GM21447 (cell line): ENCODE measurements around the gene SLC16A8.
"Not testable (repeated sequence)": the region's sequence is repeated elsewhere in the genome, so short reads cannot be mapped to it uniquely, and the experiment has no call there.

Experiments used
- ATAC-seq: cut with Tn5 transposase; IDR thresholded peaks from one replicate; pipeline ENCODE4 v1.9.1; 2021; ENCODE audit not compliant: unreplicated experiment

Gene SLC16A8

DNA sequence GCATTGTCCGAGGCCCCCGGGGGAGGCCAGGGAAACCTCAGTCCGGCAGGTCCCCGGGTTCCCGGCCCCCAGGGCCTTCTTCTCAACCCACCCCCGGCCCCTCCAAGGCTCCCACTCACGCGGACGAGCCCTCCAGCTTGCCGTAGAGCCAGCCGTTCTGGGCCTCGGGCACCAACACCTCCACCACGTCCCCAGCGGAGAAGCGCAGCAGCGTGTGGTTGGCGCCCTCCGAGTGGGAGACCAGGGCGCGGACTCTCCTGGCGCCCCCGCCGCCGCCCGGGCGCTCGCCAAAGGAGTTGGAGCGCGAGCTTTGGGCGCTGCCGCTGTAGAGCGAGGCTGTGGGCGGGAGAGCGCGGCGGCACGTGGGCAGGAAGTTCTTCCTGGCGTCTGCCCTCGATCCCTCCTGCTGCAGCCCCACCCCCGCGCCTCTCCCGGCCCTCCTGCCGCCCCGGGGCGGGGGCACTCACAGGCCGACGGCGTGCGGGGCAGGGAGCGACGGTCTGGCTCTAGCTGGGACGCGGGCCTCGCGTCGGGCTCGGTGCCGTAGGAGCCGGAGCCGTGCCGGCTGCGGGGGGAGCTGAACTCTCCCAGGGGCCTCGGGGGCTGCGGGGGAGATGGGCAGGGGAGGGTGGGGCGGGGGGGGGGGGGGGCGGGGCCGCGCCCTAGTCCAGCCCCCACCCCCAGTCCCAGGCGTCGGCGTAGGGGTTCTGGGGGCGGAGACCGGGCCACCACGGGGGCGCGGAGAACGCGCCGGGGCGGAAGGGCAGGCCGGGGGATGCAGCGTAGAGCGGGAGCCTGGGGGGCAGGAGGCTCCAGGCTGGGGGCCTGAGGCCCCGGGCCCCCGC lies 4.9 kb upstream of the SLC16A8 start:
- no peak for ATAC-seq

DNA sequence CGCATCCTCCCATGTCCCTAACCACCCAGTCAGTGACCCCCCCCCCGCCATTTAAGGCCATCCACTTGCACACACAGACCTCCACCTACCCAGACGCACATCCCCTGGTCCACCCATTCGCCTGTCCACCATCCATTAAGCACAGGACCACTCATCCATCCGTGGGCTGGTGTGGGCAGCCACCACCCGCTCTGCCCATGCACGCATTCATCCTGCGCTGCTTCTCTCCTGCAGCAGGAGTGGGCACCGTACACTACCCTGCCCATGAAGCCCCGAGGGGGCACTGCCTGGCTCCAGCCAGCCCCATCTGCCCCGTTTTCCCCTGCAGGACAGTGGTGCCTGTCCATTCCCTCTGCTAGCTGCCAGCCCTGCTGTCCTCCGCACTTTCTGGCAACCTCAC lies 3.9 kb upstream of the SLC16A8 start:
- ATAC-seq: no peak

DNA sequence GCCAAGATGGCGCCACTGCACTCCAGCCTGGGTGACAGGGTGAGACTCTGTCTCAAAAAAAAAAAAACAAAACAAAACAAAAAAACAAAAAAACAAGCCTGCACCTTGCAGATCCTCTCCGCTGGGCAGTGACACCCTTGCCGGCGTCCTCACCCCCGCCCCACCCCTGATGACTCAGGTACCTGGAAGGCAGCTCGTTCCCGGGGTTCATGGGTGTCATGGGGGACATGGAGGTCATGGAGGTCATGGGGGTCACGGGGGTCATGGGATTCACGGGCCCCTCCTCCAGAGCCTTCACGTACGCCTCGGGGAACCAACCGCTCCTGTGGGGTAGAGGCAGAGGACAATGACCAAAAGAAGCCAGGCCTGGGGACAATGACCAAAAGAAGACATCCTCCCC lies 3.0 kb upstream of the SLC16A8 start:
- no peak for ATAC-seq

DNA sequence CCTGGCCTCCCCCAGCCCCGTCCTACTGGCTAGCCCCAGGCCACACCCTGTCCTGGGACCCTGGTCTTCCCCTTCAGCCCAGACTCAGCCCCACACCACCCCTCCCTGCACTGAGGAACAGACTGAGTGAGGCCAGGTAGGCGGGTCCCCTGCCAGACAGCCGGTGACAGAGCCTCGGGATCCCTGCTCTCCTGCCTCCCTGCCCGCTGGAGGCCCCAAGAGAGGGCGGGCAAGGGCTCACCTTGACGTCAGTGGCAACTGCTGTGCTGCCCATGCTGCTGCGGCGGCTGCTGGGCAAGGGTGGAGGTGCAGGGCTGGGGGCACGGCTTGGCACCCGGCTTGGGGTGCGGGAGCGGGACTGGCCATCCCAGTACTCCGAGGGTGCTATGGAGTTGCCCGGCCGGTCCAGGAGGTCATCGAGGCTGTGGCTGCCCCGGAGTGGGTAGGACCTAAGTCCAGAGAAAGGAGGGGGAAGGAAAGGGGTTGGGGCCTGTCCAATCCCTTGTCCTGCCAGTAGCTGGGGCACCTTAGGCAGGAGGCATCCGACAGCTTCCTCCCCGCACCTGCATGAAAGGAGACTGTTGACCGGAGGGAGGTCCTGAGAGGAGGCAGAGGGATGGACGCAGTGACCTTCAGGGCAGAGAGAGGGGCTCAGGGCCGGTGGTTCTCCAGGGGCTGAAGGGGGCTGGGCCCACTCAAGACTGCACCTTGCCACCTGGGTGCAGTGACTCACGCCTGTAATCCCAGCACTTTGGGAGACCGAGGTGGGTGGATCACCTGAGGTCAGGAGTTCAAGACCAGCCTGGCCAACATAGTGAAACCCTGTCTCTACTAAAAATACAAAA lies 2.2 kb upstream of the SLC16A8 start:
- no peak for ATAC-seq

DNA sequence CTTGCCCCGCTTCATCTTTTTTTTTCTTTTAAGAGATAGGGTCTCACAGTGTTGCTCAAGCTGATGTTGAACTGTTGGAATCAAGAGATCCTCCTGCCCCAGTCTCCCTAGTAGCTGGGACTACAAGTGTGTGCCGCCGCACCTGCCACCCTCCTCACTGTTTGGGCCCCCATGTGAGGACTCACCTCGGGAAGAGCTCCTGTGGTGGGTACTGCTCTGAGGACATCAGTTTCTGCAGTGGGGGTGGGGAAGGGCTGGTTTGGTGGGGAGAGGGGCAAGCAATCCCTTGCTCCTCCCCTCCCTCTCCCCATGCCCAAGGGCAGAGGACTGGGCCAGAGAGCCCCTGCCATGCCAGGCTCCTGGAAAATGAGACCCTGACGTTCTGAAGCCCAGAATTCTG lies 1.5 kb upstream of the SLC16A8 start:
- no peak for ATAC-seq

DNA sequence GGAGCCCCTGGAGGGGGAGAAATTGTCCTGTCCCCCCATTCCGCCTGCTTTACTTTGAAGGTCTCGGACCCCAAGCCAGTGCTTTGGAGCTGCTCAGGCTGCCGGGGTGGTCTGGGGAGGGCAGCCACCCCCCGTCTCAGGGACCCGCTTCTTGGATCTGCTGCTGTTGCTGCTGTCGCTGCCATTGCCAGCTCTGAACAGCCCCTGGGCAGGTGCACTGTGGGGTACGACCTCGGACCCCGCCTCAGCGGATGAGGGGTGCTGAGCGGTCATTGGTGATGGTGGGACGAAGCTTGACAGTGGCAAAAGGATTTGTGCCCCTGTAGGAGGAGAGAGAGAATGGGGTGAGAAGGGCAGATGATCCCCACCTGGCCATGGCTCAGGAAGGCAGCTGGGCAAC lies 1.1 kb upstream of the SLC16A8 start:
- no peak for ATAC-seq

DNA sequence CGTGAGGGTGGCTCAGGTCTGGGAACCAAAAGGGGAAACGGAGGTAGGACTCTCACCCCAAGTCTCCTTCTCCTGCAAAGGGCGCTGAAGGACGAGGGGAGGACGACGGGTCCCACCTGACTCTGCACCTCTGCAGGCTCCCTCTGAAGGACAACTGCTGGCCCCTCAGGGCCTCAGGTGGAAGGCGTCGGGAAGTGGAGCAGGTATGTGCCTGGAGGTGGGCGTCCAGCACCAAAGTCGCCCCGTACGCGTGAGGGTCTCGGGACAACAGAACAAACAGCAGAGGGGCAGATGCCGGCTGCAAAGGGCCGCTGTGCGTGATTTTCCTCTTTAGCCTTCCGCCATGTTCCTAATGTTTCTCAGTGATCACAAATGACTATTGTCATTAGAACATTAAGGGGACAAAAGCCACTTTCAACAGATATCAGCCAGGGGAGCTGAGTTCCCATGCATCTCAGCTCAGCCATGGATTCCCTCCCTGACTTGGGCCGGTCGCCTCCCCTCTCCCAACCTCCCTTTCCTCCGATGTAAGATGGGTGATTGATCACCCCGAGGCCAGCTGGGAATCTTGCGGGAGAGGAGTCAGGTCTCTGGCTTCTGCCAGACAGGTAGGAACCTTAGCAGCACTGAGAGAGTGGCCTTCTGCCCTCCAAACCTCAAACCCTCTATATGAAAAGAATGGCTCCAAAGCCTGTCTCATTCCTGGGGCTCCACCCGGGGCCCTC lies 836 bp downstream of the SLC16A8 start:
- no peak for ATAC-seq

DNA sequence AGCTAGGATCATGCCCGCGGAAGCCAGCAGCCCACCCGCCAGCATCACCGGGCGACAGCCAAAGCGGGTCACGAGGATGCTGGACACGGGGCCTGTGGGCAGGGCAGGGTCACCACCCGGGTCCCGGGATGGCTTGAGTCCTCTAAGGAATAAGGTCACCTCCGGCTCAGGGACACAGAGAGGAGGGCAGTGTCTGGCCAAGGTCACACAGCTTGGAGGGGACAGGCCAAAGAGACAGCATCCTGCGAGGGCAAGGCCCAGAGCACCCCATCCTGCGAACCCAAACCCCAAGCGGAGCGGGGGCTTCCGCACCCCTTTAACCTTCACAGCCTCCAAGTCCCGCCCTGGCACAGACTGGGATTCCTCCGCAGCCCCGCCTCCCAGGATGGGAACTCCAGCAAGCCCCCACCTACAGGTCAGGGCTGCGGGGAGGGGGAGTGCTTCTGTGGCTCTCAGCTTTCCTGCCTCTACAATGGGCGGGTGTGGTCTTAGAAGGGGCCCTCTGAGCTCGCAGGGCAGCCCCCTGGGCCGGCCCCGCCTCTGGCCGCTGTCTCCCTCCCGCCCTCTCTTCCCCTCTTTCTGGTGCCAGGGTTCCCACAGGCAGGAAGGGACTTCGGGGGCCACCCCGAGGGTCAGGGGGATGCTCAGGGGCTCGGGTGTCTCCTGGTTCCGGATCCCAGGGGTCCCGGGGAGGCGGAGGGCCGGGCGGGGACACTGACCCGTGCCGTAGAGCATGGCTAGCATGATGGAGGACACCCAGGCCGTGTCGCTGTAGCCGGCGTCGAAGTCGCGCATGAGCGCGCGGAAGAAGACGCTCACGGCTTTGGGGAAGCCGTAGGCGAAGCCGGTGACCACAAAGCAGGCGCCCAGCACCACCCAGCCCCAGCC lies 1.8 kb downstream of the SLC16A8 start:
- no peak for ATAC-seq

DNA sequence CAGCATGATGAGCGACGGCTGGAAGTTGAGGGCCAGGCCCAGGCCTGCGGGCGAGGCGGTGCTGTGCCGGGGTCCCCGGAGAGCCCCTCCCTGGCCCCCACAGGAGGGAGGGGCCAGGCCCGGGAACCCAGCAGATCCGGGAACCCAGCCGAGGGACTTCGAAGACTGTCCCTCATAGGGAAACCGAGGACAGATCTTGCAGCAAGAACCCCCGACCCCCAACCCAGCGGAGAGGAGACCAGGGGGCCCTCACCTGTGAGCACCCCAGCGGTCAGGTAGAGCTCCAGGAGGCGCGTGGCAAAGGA lies 2.4 kb downstream of the SLC16A8 start:
- no peak for ATAC-seq

DNA sequence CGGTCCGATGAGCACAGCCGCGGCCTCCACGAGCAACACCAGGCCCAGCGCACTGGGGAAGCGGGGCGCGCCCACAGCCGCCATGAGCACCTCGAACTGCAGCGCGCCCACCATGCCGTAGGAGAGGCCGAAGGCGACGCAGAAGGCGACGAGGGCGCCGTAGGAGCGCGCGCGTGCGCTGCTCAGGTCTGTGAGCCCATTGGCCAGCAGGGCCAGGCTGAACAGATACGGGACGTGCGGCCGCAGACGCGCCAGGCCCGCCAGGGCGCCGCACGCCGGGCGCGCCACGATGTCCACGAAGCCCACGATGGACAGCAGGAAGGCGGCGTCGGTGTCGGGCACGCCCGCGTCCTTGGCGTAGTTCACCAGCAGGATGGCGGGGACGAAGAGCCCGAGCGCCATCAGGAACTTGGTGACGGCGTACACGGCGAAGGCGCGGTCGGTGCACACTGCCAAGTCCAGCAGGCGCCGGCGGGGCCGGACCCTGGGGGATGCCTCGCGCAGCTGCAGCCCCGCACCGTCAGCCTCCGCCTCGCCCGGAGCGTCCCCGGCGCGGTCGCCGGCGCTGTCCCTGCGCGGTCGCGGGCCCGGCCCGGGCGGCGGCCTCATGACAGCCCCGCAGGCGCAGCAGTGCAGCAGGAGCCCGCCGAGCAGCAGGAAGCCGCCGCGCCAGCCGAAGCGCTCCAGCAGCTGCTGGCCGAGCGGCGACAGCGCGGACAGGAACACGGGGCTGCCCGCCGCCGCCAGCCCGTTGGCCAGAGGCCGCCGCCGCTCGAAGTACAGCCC lies 2.9 kb downstream of the SLC16A8 start:
- ATAC-seq: no peak

DNA sequence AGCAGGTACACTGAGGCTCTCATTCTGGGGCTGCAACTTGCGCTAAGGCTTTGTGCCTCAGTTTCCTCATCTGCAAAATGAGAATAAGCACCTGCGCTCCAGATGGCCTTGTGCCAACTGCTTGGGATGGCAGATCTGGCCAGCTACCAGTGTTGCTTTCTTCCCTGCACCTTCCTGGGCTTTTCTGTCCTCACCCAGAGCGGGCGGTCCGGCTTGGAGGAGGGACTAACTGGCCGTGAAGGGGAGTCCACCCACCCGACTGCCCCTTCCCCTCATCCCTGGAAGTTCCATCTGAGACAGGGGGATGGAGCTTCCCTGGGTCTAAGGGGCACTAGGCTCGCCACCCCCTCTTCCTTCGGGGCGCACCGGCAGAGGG lies 3.5 kb downstream of the SLC16A8 start:
- ATAC-seq: no peak

DNA sequence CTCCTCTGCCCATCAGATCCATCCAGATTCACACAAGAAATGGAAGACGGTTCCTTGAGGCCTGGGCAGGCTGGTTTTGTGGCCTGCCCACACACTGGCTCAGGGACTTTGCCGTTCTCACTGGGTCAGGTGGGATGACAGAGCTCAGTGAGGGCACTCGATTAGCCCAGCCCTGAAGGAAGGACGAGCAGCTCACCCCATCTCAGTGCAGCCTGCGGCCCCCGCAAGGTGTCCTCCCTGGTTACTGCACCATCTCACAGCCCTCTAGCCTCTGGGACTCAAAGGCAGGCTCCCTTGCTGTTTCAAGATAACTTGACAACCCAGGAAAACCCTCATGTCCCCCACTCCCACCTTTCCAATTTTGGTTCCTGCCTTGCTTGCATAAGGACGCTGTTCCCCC lies 4.2 kb downstream of the SLC16A8 start:
- no peak for ATAC-seq

DNA sequence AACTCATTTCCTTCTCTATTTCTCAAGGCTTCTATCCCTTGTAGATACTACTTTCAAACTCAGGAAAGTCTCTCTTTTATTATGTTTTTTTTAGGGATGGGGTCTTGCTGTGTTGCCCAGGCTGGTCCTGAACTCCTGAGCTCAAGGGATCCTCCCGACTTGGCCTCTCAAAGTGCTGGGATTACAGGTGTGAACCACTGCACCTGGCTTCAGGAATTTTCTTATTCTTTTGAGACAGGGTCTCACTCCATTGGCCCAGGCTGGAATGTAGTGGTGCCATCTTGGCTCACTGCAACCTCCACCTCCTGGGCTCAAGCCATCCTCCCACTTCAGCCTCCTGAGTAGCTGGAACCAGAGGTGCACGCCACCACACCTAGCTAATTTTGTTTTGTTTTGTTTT lies 4.8 kb downstream of the SLC16A8 start:
- ATAC-seq: not testable (repeated sequence)

DNA sequence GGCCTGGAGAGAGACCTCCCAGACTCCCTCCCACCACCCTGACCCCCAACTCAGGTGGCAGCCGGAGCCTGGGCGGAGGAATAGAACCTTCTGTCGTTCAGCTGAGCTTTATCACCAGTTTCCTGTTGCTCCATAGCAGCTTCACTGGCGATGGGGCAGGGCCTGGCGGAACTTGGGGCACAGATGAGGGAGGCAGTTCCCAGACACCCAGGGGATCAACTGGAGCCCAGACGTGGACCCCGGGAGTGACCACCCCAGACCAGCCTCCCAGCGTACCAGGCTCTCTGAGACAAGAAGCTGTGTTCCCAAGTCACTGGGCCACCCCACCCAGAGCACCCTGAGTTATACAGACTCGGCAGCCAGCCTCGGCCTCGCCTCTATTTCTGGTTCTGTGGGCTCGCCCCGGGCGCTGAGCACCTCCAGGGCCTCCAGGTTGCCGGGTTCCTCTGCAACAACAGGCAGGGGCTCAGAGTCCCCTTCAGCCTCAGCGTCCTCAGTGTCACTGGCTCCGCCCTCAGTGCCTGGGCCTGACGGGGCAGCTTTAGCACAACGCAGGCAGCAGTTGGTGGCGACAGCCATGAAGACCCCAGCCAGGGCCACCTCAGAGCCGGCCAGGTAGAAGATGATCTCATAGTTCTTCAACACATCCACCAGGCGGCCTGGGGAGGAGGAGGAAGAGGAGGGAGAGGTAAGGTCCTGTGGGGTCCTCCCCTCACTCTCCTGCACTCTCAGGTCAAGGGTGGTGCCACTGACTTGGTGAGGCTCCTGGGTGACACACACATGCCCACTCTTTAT lies 5.7 kb downstream of the SLC16A8 start:
- ATAC-seq: no peak

DNA sequence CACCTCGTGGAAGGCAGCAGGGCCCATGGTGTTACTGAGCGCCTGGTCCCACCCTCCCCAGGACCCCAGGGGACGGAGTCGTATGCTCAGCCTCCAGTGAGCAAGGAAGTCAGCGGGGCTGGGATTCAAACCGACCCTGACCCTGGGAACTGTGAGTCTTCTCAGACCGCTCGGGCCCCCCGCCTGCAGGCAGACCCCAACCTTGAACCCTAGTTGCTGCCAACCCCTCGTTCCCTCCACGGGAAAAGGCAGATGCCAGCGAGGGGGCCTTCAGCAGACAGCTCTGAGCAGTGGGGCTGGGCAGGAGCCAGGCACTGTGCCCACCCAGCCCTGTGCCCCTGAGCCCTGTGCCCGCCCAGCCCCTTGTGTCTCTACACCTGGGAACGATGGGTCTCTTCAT lies 6.4 kb downstream of the SLC16A8 start:
- ATAC-seq: no peak

DNA sequence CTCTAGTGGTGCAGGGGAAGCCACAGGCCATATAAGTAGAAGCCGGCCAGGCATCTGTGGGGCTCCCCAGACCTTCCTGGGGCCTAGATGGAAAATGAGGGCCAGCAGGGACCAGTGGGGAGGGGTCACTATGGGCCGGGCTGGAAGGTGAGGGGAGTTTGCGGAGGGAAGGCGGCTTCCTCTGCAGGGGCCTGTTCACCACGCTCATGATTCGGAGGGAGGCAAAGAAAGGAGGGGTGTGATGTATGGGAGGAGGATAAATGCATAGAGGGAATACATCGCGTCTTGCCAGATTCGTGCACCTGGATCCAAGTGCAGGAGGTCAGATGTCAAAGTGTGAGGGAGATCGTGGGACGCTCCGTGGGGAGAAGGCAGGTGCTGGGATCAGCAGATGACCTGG lies 6.9 kb downstream of the SLC16A8 start:
- no peak for ATAC-seq

DNA sequence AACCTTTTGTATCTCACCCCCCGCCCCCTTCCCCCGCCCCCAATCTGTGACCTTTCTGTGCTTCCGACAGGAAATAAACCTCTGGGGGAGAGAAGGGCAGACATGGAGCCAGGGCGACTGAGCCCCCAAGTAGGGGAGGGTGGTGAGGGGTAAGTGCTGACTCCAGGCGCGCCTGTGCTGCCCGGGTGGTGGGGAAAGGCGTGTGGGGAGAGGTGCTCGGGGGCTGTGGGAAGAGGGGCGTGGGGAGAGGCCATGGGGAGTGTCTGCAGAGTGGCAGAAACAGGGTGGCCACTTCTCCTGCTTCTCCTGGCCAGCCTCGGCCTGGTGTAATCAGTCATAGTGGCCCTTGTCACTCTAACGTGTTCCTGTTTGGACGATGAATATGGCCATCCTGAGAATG lies 8.0 kb downstream of the SLC16A8 start:
- no peak for ATAC-seq

DNA sequence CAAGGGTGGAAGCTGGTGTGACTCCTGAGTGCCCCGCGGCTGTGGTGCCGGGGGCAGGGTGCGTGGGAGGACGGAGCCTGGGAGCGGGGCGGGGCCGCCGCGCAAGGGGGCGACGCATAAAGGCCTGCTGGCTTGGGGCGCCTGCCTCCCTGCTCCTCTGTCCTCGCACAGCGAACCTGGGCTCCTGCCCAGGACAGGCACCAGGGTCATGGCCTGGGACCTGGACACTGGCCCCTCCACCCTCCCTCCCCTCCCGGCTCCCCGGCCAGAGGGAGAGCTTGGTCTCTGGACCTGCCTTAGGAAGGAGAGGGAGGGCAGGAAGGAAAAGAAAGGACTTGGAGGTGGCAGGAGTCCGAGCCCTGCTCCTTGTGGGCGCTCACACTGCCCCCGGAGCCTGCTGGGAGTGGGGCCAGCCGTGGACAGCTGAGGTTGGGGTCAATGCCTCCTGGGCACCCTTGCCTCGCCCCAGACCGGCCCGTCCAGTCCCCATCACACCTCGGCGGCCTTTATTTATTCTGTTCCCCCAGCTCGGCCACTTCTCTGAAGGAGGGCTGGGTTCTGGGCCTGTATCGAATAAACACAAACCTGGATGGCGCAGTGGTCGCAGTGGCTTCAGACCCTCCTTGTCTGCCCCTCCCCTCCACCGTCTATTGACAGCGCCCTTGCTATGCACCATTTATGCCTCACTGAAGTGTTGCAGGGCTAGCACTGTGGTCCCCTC lies 8.7 kb downstream of the SLC16A8 start:
- ATAC-seq: no peak
